Mononuclear cell (primary cell): ENCODE results near the gene PKIG. TPM values are rescaled to one million over a fixed set of nuclear protein-coding genes. Genes with fewer than 3 reads are reported as not detected.

ENCODE experiments used
- H3K27me3 ChIP-seq: 2 replicates; pipeline ENCODE4 v1.6.0; 2011; ENCODE audit warnings: low read length, control low read depth; ENCODE audit not compliant: insufficient read depth
- H3K4me1 ChIP-seq: 2 replicates; pipeline ENCODE4 v1.5.1; 2011; ENCODE audit warnings: mild to moderate bottlenecking, low read length, control low read depth; ENCODE audit not compliant: insufficient read depth
- H3K4me3 ChIP-seq: 2 replicates; pipeline ENCODE4 v1.5.1; 2011; ENCODE audit warnings: mild to moderate bottlenecking, low read length, moderate library complexity
- H3K9me3 ChIP-seq: 2 replicates; pipeline ENCODE4 v1.5.1; 2011; ENCODE audit warnings: low read depth, mild to moderate bottlenecking, control low read depth, low read length
- total RNA-seq: library from RNA; depleted of rRNA; stranded (reverse); fragments of >200 nt; gene quantifications from one replicate; pipeline ENCODE4 v1.2.3, GENCODE V29; 2012

PKIG gene
- total RNA-seq, 1 donor = 6.9 TPM

DNA sequence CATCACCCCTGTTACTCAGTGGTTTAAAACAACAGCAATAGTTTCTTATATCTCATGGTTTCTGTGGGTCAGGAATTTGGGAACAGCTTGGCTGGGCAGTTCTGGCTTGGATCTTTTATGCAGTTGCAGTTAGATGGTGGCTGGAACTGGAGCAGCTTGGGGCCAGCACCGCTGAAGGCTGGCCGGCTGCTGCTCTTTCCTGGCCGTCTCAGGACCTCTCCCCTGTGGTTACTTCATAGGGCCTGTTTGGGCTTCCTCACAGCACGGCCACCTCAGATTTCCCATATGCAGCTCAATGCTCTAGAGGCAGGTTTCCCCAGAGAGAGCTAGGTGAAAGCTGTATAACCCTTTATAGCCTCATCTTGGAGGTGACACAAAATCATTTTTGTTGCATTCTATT, 15.6 kb downstream of the PKIG start:
- Histone ChIP-seq H3K9me3 (no peaks in the 10 kb centered on the region), H3K4me3 (no peak overlapping the region), H3K27me3 (no peaks in the 10 kb centered on the region), H3K4me1 (peaks cover 76% of the 10 kb centered on the region)

DNA sequence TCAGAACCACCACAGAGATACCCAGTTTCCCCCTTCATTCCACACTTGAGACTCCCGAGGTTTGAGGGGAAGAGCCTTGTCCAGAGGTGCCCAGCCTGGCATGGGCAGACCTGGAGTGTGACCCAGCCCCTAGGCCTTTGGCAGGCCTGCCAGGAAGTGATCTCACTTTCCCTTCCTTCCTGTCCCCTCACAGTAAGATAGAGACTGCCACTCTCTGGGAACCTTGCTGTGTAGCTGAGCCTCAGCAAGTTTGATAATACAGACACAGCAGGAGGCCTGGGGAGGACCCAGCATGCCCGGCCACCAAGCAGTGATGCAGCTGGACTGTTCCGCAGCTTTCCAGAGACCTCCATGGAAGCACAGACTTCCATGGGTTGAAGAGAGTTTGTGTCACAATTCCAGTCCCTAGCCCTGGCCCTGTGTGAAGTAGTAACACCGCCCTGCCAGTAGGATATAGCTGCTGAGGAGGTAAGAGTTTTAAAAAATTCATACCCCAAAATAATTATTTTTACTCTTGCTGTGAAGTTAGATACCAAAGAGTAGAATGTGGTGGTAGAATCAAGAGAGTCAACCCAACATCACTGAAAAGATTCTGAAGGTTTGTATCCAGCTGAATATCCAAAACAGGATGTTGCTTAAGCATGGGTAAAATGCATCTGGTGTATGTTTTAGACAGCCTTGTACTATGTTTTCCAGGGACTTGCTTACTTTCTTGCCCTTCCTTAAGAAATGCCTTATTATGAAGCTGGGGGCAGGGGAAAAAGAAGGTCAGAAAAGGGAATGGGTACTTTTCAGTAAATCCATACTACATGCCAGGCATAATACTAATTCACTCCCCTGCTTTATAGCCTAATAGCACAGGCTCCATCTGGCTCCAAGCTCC, 16.3 kb downstream of the PKIG start:
- no peaks in the 10 kb centered on the region for H3K9me3 ChIP-seq
- peaks cover 74% of the 10 kb centered on the region for H3K4me1 ChIP-seq
- H3K4me3 ChIP-seq = no peak overlapping the region
- no peaks in the 10 kb centered on the region for H3K27me3 ChIP-seq

DNA sequence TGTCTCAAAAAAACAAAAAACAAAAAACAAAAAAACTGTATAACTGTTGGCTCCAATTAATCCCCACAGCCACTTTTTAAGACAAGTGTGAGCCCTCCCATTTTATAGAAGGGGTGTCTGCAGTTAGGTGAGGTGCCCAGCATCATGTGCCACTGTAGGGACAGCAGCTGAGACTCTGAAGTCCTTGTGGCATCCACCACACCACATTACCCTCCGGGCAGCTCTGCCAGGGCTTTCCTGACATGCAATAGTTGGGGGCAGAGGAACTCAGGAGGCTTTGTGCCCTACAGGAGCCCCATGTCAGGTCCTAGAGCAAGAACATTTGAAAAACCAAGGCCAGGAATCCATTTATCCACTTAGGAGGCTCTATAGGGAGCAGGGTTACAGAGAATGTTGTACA, 17.3 kb downstream of the PKIG start:
- no peaks in the 10 kb centered on the region for H3K27me3 ChIP-seq
- peaks cover 71% of the 10 kb centered on the region for H3K4me1 ChIP-seq
- no peaks in the 10 kb centered on the region for H3K9me3 ChIP-seq
- H3K4me3 ChIP-seq = no peak overlapping the region

DNA sequence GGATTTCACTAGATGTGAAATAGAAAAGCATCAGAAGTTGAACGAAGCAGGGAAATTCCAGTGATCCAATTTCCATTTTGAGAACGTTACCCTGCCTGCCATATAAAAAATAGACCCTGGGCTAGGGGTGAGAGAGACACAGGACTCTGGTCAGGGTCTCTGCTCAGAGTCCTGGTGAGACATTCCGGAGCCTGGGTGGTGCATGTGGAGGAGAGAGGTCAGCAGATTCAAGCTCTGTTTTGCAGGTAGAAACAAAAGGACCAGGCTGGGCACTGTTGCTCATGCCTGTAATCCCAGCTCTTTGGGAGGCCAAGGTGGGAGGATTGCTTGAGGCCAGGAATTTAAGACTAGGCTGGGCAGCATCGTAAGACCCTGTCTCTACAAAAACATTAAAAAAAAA, 17.9 kb downstream of the PKIG start:
- peaks cover 67% of the 10 kb centered on the region for H3K4me1 ChIP-seq
- no peaks in the 10 kb centered on the region for H3K9me3 ChIP-seq
- H3K4me3 ChIP-seq = no peak overlapping the region
- no peaks in the 10 kb centered on the region for H3K27me3 ChIP-seq

DNA sequence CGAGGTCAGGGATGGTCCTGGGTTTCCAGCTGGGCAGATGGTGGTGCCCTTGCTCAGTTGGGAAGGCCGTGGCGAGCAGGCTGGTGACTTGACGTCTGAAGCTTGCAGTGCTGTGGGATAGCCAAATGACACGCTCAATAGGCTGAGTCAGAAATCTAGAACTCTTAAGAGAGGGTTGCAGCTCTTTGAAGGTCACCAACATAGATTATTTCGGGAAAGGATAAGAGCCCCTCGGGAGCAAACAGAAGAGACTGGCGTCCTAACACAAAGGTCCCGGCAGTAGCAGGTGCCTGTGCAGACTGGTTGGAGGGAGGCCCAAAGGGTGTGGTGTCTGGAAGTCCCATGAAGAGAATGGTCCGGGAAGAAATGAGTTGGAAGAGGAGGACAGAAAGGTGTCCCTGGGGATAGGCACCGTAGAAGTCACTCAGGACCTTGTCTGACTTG, 18.4 kb downstream of the PKIG start:
- Histone ChIP-seq H3K4me3 (no peak overlapping the region), H3K4me1 (peaks cover 67% of the 10 kb centered on the region), H3K9me3 (no peaks in the 10 kb centered on the region), H3K27me3 (no peaks in the 10 kb centered on the region)

DNA sequence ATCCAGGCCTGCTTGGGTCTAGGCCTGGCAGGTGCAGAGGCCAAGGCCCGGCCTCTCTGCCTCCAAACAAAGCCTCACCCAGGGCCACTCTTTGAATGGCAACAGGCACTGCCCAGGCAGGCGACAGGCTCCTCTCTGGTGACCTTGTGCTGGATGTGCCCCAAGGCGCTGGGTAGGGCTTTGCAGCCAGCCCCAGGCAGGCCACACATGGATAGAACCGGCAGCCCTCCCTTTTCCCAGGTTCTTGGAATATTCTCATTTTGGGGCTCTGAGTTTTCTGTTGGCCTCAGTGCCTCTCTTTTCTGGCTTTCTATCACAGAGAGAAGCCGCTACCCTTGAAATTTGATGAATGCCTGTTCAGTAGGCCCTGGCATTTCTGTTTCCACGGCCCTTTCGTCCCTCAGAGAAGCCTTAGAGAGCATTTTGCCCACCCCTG, 18.9 kb downstream of the PKIG start:
- Histone ChIP-seq H3K4me3 (no peak overlapping the region), H3K9me3 (no peaks in the 10 kb centered on the region), H3K27me3 (no peaks in the 10 kb centered on the region), H3K4me1 (peaks cover 67% of the 10 kb centered on the region)

DNA sequence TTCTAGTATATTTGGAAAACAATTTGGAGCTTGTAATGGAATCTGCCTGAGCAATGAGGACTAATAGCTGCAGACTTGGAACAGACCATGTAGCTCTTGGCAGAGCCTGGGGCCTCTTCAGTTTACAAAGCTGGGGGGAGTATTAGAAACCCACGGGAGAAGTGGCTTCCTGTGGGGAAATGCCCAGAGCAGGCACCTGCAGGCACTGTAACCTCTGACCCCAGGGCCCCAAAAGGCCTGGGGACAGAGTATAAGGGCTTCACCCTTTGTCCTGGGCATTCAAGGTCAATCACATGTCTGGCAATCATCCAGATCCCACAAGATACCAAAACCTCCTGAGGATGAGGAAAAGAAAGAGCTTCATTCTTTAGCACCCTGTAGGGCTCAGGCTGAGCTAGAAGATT, 19.4 kb downstream of the PKIG start:
- peaks cover 62% of the 10 kb centered on the region for H3K4me1 ChIP-seq
- H3K4me3 ChIP-seq = no peak overlapping the region

DNA sequence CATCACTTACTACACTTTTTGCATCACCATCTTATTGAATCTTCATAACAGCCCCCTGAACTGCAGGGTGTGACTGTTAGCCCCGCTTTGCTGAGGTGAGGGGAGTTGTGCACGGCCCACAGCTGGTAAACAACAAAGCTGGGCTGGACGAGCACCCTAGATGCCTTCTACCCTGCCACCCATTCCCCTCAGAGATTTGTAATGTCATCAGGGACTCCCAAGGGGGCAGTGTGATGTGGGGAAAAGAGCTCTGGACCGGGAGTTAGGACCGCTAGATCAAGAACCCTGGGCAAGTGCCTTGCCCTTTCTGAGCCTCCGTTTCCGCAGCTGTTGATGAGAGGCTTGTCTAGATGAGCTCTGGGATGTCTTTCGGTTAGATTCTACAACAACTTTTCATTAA, 20.9 kb downstream of the PKIG start:
- H3K4me1 ChIP-seq = peaks cover 47% of the 10 kb centered on the region
- no peak overlapping the region for H3K4me3 ChIP-seq
- no peaks in the 10 kb centered on the region for H3K9me3 ChIP-seq
- H3K27me3 ChIP-seq = no peaks in the 10 kb centered on the region

More for the DNA sequence above, 19.4 kb downstream of the PKIG start:
- Histone ChIP-seq H3K27me3 (no peaks in the 10 kb centered on the region), H3K9me3 (no peaks in the 10 kb centered on the region)

DNA sequence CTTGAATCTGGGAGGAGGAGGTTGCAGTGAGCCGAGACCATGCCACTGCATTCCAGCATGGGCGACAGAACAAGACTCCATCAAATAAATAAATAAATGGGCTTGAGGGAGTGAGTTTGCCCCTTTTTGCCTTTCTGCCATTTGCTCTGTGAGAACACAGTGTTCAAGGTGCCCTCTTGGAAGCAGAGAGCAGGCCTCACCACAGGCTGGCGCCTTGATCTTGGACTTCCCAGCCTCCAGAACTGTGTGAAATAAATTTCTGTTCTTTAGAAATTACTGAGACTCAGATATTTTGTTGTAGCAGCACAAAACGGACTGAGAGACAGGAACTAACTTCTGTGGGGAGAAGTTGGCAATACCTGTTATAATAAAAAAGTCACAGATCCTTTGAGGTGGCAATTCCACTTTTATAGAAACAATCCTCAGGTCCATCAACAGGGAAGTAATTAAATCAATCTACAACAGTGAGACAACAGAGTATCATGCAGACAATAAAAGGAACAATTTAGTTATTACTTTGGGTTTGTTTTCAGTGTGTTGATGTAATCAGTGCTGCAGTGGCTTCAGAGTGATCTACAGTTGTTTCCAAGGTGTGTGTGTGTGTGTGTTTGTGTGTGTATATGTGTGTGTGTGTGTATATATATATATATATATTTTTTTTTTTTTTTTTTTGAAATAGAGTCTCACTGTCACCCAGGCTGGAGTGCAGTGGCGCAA, 24.5 kb downstream of the PKIG start:
- Histone ChIP-seq H3K9me3 (no peaks in the 10 kb centered on the region), H3K27me3 (no peaks in the 10 kb centered on the region), H3K4me1 (peaks cover 38% of the 10 kb centered on the region), H3K4me3 (no peak overlapping the region)

DNA sequence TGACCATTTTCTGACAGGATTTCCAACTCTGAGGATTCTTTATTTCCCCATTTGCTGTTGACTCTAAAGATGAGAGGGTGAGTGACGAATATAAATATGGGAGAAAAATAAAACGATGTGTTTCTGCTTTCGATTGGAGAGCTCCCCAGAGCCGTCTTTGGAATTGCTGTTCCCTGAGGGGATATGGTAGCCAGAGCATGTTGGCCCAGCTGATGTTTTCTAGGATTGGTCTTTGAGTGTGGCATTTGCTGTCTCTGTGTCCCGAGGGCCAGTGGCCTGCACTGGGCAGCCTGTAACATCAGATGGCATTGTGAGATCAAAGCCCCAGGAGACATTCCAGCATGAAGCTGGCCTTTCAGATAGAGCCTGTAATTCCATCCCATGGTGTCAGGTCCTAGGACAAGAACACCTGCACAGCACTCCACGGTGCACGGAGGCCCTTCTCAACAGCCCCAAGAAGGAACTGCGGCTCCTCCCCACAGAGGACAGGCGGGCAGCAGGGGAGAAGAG, 26.7 kb downstream of the PKIG start:
- H3K27me3 ChIP-seq = no peaks in the 10 kb centered on the region
- no peak overlapping the region for H3K4me3 ChIP-seq
- peaks cover 33% of the 10 kb centered on the region for H3K4me1 ChIP-seq
- no peaks in the 10 kb centered on the region for H3K9me3 ChIP-seq

DNA sequence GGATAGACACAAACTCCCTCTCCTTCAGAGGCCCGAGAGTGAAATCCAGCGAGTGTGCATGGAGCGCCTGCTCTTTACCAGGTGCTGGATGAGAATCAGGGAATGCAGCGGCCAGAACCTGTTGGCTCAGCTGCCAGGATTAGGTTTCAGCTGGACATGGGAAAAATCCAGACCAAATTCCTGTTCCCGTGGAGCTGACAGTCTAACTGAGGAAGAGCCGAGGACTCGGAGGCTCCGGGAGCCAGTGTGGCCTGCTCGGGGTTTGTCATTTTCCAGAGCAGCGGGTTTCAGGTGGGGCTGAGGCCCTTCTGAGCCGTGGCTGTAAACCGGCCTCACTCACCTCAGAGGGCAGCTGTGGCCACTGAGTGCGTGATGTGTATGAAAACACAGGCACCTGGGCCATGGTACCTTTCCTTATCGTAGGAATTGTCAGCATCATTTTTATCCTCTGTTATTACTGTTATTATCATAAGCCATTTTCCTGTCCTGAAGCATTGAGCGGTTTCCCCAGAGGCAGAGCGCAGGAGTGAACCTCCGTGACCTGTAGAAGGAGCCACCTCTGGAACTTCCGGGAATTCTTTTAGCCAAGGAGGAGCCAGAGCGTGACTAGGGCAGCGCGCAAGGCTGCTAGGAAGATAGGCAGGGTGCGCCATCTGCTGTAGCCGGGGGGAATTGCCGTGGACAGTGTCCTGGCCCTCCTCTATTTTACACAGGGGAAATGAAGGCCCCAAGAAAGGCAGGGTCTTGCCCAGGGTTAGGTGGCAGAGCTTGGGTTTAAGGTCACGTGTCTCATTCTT, 27.3 kb downstream of the PKIG start:
- no peaks in the 10 kb centered on the region for H3K9me3 ChIP-seq
- no peak overlapping the region for H3K4me3 ChIP-seq

DNA sequence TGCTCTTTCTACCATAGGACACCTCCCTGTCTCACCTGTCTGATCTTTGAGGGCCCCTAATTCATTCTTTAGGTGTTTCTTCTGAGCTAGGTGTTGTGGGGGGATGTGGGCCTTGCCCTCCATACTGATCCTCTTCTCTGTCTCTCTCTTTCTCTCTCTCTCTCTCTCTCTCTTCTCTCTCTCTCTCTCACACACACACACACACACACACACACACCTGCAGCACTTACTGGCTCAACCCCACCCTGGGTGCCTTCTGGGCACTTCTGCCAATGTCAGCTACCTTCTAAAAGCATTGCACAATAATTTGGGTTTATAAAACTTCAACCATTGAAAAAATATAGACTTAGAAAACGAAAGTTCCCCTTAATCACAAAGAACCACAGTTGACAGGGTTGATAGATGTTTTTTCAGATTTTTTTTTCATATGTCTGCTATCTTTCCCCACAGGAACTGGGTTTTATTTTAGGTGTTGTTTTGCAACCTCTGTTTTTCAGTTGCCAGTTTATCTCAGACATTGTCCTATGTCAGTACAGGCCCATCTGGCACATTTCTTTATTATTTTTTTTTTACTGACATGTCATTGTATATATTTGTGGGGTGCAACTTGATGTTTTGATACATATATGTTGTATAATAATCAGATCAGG, 28.1 kb downstream of the PKIG start:
- no peak overlapping the region for H3K4me3 ChIP-seq
- H3K4me1 ChIP-seq = peaks cover 38% of the 10 kb centered on the region
- H3K9me3 ChIP-seq = no peaks in the 10 kb centered on the region
- H3K27me3 ChIP-seq = no peaks in the 10 kb centered on the region

More for the DNA sequence above, 27.3 kb downstream of the PKIG start:
- peaks cover 31% of the 10 kb centered on the region for H3K4me1 ChIP-seq
- H3K27me3 ChIP-seq = no peaks in the 10 kb centered on the region

DNA sequence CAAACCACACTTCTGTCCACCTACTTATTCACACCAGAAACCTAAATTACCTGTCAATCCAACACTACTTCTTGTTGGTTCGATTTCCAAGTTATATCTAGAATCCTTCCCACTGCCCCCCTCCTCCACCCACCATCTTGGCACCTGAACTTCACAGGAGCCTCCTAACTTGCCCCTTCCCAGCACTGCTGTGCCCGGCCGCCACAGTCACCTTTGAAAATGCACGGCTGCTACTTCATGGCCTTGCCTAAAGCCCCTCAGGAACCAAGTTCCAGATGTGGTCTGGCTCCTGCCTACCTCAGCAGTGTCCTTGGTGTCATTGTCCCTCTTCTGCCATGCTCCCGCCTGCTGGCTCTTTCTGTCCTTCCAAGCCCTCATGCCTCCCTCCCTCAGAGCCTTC, 31.2 kb downstream of the PKIG start:
- no peaks in the 10 kb centered on the region for H3K9me3 ChIP-seq
- no peak overlapping the region for H3K4me3 ChIP-seq
- H3K4me1 ChIP-seq = peaks cover 43% of the 10 kb centered on the region
- H3K27me3 ChIP-seq = no peaks in the 10 kb centered on the region

DNA sequence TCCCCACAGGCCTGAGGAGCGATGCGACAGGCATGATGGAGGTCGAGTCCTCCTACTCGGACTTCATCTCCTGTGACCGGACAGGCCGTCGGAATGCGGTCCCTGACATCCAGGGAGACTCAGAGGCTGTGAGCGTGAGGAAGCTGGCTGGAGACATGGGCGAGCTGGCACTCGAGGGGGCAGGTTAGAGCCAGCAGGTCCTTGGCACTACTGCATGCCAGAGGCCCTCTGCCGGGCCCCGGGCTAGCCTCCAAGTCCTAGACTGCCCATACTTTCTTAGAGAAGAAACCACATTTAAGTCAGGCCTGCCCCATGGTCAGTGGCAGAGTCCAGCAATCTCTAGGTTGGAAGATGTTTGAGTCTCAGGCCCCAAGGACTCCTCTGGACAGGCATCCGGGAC, 32.1 kb downstream of the PKIG start:
- H3K9me3 ChIP-seq = no peaks in the 10 kb centered on the region
- no peak overlapping the region for H3K4me3 ChIP-seq
- peaks cover 43% of the 10 kb centered on the region for H3K4me1 ChIP-seq
- H3K27me3 ChIP-seq = no peaks in the 10 kb centered on the region
